ENCODE data around the gene SNX33.
"Not testable (repeated sequence)": the region's sequence is repeated elsewhere in the genome, so short reads cannot be mapped to it uniquely, and the experiment has no call there.

SNX33 gene

GRCh38 chr15:75662823-75663519 is 15.3 kb downstream of the SNX33 start:
- DNase-seq (ENCODE audit: low read depth): no peak

GRCh38 chr15:75663931-75664421 is 16.3 kb downstream of the SNX33 start:
- DNase-seq (ENCODE audit: low read depth): no peak

- no peak for DNase-seq (ENCODE audit: low read depth)
These were observed 19.2 kb downstream of the SNX33 start for GRCh38 chr15:75666823-75667501.

DNA sequence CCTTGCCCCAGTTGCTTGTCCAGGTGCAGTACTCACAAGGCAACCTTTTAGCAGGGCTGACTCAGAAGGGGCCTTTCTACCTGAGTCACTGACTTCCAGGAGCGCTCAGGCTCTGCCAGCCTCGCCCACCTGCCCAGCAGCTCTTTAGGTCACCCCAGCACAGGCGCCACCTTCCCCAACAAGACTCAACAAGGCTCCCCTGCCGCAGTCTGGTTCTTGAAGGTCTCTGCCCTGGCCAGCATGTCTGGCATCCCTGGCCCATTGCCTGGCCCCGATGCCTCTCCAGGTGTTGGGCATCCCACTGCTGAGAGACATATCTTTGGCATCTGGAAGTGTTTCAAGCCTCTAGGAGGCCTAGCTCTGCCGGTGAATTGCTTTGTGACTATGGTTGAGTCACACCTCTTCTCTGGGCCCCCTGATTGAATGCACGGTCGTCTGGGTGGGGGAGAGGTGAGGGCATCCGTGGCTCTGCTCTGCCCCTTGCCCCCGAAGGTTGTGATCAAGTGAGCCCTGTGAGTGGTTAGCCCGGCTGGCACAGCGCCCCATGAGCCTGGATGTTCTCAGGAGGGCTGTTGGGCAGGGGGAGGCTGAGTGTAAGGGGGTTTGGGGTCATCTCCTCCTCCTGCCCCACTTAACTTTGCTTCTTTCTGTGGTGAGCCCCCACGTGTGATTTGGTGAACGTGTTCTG is 21.6 kb downstream of the SNX33 start:
- no peak for DNase-seq (ENCODE audit: low read depth)

- no peak for DNase-seq (ENCODE audit: low read depth)
These were observed 22.1 kb downstream of the SNX33 start for GRCh38 chr15:75669879-75670212.

DNA sequence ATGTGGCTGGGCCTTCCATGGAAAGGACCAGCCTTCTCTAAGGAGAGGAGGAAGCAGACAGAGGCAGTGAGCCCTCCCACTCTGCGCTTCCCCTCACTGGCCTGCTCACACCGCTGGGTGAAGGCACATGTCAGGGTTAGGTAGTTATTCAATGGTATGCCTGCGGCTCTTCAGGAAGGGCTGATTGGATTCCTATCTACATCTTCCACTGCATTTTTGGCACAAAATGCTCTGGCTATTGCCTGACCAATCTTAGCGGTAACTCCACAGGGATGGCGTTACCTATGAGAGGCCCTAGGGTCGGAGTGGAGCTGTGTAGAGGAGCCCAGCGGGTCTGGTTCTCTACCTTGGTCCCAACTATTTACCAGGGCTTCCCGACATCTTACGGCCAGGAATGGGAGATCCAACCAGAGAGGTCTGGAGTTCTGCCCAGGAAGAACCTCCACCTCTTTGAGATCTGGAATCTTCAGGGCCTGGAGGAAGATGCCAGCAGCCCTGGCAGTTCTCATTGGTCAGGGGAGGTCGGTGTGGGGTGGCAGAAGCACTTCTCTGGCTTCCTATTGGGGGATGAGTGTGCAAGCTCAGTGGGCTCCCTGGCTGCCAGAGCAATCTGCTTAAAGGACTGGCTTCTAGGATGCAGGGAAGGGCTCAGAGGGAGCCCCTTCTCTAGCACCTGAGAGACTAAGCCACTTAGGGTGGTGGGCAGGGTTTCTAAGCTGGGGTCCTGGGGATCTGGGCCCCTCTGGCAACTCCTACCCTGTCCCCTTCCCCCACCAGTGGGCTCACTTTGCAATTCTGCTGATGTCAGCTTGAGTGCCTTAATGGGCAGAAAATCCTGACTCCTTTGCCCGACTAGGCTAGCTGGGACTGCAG is 24.3 kb downstream of the SNX33 start:
- no peak for DNase-seq (ENCODE audit: low read depth)

DNA sequence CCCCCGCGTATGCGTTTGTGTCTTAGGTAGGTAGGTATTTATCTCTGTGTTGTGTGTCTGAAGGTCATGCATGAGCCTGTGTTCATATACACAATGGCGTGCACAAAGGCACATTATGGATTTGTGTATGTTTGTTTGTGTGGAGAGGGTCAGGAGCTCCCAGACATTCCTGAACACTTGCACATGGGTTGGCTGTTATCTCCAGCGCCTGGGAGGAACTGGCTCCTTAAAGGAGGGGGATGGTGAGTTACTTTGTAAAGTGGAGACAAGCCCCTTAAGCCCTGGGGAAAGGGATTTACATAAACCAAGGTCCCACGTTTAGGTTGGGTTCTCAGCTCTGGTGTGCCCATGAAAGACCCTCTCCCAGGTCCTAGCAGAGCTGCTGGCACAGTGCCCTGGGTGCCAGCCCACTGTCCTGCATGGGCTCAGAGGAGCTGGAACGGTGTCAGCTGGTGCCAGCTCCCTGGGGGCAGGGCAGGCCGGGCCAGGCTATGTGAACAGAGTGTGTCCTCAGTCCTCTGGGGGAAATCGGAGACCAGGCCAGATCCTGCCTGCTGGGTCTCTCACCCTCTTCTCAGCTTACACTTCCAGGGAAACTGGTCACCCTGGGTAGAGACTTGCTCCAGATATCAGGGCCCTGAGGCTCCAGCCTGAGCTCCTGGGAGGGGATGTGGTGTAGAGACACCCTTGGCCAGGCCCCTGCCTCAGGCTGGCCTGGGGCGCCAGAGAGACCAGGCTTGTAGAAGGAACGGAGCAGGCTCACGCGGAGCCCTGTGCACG is 25.1 kb downstream of the SNX33 start:
- no peak for DNase-seq (ENCODE audit: low read depth)

DNA sequence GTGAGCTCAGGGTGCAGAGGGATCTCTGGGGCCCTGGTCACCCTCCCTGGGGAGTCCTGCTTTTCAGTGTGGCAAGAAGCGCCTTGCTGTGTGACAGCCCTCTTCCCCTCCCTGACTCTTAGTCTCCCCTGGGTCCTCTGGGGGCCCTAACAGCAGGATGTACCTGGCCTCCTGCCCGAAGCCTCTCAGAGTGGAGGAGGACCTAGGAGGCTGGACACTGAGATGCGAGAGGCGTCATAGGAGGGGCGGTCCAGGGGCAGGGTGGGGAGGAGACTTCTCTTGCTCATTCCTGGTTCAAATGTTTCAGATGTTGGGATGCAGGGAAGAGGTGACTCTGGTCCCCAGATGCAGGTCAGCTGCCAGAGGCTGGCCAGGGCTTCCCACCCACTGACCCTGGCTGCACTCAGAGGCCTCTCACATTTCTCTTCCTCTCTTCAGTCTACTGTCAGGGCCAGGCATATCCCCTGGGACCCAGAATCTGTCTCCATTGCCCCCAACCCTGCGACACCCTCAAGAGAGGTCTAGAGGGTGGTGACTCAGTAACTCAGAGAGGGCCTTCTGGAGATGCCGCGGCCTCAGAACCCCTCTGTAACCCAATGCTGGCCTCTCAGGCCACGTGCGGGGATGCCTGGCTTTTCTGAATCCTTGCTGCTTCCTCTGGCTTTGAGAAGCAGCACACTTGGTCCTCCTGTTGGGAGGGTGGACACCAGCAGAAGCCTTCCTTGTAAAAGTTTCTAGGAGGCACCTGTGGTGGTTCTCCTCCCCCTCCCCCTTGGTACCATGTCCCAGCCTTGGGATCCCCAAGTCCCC is 25.9 kb downstream of the SNX33 start:
- DNase-seq (ENCODE audit: low read depth): no peak

- no peak for DNase-seq (ENCODE audit: low read depth)
These were observed 26.7 kb downstream of the SNX33 start for GRCh38 chr15:75674366-75674765.

GRCh38 chr15:75675579-75676404 is 28.1 kb downstream of the SNX33 start:
- no peak for DNase-seq (ENCODE audit: low read depth)

DNA sequence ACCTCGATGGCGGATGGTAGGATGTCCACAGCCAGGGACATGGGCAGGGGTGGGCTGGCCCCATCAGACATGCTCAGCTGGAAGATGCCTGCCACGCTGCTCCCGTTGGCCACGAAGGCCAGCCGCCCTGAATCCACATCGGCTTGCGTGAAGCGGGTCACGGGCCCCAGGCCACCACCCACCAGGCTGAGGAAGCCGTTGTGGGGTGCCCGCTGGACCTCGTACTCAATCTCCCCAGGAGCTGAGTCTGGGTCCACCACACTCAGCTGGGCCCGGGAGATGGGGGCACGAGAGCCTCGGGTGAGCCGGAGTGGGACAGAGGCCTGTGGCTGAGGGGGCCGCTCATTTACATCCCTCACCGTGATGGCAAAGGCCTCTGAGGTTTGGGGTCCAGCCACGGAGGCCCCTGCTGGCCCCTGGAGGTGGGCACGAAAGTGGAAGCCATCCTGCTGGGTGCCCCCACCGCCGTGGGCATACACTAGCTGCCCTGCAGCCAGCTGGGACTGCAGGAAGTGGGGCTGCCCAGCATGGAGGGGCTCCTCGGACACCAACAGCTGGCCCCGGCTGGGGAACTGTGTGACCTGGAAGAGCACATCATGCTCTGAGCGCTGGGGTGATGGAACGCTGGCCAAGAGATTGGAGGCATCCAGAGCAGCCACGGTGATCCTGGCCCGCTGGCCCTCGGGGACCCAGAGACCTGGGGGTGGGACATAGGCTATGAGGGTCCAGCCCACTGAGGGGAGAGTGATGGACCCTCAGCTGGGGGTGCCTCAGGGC is 29.2 kb downstream of the SNX33 start:
- DNase-seq (ENCODE audit: low read depth): no peak

DNA sequence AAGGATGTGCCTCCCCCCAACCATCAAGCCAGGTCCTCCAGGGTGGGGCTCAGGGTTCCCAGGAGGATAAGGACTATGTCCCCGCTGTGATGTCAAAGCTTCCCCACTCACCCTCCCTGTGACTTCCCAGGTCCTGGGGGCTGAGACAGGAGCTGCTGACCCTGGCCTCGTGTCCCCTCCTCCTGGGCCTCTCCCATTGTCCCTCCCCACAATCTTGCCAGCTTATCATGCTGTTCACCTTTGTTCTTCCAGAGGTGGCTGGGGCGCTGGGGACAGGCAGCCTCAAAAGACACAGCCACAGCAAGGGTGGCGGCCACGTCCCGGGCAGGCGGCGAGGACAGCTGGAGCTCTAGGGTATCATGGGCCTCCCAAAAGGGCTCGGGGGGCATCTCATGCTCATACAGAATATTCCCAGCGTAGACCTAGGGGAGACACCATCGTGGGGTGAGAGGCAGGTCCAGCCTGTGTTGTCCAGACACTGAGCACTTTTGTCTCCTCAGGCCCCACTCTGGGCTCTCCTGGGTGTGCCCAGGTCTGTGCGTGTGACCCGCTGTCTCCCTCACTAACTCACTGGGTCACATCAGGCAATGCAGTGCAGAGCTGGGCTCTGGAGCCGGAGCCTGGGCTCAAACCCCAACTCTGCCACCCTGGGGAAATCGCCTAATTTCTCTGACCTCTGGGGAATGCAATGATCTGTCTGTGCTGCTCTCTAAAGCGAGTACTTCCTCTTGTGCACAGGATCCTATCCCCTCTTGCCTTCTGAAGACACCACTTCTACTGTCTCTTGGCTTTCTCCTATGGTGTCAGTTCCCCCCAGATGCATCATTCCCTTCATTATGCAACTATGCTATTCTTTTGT is 30.0 kb downstream of the SNX33 start:
- no peak for DNase-seq (ENCODE audit: low read depth)

- not testable (repeated sequence) for DNase-seq (ENCODE audit: low read depth)
These were observed 30.6 kb downstream of the SNX33 start for GRCh38 chr15:75678324-75678690.

DNA sequence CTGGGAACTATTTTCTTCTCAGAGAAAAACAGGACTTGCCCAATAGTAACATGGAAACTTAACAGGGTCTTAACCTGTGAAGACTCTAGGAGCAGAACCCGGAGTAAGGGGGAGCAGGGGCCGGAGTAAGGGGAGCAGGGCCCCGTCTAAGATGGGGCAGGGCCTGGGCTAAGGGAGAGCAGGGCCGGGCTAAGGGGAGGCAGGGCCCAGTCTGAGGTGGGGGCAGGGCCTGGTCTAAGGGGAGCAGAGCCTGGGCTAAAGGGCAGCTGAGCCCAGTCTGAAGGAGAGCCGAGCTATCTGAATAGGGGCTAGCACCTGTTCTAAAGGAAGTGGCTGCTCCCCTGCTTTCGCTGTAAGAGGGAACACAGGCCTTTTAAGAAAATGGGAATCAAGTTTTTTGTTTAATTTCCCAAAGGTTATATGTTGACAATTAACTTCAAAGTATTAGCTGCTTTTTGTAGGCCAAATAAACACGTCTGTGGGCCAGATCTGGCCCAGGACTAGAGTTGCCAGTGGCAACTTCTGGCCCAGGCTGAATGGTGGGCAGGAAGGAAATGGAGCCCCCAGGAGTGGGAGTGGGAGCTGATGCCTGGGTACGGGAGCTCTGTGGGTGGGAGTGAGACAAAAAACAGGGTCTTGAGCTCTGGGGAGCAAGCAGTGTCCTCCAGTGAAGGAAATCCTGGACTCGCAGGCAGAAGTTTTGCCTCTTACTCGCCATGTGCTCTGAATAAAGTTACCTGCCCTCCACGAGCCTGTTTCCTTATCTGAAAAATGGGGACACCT is 32.5 kb downstream of the SNX33 start:
- DNase-seq (ENCODE audit: low read depth): no peak

GRCh38 chr15:75682181-75683135 is 34.7 kb downstream of the SNX33 start:
- DNase-seq (ENCODE audit: low read depth): no peak

Data from T-helper 22 cell (primary cell).